Superior temporal gyrus (tissue), 1 donor: ENCODE results near the gene C16orf96.
A peak's percentile ranks its signal among the peaks of the same experiment; 100 is the strongest.

Source experiments
- DNase-seq: peaks from one replicate; pipeline ENCODE4 v3.0.0-alpha.2; 2016; ENCODE audit errors: extremely low spot score

C16orf96 gene

DNA sequence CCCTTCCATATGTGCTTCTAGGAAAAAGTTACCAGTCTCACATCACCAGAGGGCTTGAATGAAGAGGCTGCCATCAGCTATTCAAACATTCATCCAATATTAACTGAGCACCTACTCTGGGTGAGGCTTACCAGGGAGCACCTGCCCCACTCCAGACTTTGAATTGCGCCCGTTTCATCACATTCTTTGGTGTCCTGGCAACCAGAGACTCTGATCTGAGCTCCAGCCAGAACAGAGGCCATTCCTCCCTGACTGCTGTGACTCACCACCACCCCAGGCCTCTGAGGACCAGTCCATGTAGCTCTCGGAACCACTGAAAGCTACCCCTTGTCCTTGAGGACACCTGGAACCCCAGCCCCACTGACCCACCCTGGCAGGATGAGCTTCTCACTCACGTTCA lies at the start of gene C16orf96:
Gene C16orf96 (plus strand): TSS at position 229 of the 400 bp plus-strand sequence. CDS start 150 bp downstream, at position 379.
- DNase-seq: no peak

- peak; percentile 97 for DNase-seq
These were observed 49.7 kb upstream of the C16orf96 start for GRCh38 chr16:4506450-4506849.

GRCh38 chr16:4507588-4508345 lies 48.4 kb upstream of the C16orf96 start:
- DNase-seq: no peak

- no peak for DNase-seq
These were observed 47.3 kb upstream of the C16orf96 start for GRCh38 chr16:4508806-4509205.

DNA sequence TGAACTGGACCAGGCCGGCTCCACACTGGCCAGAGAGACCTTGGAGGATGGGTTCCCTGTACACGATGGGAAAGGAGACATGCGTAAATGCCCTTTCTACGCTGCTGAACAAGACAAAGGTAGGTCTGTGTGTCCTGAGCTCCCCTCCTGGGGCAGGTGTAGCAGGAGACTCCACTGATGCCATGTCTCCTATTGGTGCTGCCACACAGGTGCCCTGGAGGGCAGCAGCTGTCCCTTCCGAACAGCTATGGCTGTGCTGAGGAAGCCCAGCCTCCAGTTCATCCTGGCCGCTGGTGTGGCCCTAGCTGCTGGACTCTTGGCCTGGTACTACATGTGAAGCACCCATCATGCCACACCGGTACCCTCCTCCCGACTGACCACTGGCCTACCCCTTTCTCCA lies 46.7 kb upstream of the C16orf96 start:
- no peak for DNase-seq

- DNase-seq: no peak
These were observed 46.0 kb upstream of the C16orf96 start for GRCh38 chr16:4510131-4510530.

- DNase-seq: no peak
These were observed 45.3 kb upstream of the C16orf96 start for GRCh38 chr16:4510747-4511426.

- DNase-seq: peak; percentile 77
These were observed 44.6 kb upstream of the C16orf96 start for GRCh38 chr16:4511441-4512082.

DNA sequence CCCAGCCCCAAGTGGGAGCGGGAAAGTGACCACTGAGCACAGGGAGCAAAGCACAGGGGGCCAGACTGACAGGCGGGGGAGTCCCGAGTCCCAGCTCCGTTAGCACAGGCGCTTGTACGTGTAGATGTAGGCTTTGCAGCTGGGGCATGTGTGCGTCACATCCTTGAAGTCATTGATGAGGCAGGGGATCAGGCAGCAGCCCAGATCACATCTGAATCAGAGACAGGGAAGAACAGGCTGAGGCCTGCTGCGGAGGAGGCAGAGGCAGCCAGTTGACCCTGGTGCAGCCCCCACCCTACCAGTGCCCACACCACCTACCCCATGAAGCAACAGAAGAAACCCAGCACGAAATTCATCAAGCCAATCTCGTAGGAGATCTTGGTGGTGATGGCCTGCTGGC lies 43.7 kb upstream of the C16orf96 start:
- no peak for DNase-seq

DNA sequence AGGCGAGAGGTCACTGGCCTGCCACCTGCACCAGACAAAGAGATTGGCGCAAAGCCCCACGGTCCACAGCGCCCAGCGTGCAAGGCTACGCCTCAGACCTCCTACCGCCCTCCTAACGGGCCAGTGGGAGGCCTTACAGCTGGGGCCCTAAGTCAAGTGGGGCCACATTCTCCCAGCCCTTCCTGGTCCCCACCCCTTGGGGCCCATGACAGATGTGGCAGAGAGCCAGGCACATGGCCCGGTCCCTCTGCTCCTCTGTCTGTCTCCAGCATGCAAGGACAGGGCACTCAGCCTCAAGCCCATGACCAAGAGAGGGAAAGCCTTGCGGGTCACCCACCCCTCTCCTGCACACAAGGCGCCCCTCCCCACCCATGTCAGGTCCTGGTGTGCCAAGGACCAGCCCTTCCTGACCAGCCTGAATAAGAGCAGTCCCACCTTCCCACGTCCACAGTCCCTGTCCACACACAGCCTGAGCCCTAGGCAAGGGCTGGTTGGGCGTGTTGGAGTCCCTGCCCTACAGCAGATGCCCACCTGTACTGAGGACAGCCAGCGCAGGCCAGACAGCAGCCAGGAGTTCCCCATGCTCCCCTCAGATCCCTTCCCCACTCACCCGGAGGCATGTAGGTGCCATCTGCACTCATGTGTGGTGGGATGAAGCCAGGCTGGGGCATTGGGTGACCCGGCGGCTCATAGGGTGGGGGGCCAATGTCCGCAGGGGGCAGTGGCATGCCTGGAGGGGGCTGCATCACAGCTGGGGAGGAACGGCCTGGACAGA lies 42.9 kb upstream of the C16orf96 start:
- DNase-seq: no peak

DNA sequence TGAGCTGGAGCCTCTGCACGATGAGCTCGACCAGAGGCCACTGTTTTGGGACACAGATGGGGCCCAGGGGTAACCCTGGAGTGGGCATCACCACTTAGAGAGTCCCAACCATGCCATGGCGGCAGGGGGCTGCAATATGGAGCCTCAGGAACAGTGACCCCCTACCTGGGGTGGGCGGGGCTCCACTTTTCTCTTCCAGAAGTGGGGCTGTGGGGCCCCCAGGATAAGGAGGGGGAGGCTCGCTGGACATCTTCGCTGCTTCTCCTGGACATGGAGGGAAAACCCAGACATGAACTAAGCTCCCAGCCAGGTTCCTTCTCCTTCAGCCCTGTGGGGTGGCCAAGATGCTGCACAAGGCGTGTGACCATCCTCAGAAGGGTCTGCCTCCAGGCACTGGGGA lies 42.3 kb upstream of the C16orf96 start:
- no peak for DNase-seq

- DNase-seq: no peak
These were observed 41.5 kb upstream of the C16orf96 start for GRCh38 chr16:4514606-4515005.

DNA sequence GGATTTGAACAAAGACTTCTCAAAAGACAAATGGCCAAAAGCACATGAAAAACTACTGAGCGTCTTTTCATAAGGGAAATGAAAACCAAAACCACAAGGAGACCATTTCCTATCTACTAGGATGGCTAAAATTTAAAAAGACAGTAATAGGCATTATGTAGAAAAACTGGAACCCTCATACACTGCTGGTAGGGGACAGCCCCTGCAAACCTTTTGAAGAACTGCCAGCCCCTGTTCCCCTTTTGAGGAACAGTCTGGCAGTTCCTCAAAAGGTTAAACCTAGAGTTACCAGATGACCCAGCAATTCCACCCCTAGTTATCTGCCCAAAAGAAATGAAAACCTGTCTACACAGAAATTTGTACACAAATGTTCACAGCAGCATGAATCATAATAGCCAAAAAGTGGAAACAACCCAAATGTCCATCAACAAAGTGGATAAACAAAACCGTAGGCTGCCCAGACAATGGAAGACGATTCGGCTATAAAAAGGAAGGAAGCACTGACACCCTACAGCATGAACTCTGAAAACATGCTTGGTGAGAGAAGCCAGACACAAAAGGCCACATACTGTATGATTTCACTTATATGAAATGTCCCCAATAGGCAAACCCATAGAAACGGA lies 40.4 kb upstream of the C16orf96 start:
- no peak for DNase-seq

DNA sequence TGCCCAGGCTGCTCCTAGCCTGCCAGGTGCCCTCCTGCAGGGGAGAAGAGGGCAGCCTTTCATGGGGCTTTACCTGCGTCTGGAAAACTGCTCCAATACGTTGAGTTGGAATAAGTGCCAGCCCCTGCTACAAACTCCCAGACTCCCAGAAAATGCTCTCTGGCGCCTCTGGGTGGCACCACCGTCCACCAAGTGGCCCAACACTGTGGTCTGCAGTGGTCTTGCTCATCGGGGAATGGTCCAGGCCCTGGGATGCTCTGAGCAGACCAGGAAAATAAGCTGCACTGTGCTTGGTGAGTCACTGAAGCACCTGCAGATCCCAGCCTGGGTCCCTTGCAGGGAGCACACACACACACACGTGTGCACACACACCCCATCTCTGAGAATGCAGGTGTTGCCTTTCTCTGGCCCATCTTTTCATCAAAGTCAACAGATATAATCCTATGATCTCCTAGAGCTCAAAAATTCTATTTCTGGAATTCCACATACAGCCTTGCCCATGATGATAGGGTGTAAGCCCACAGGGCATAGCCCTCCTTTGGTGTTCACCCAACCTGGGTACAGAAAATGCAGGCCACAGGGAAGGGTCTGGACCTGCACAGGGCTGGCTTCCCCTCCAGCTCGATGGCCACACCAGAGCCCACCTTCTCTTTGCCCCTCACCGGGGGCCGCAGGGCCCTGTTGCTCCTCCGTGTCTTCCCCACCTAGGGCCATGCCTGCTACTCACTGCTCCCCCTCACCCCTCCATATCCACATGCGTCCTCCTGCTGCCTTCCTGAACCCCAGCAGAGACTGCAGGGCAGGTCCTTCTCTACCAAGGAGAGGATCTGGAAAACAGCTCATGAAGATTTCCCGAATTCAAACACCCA lies 38.1 kb upstream of the C16orf96 start:
- DNase-seq: peak; percentile 71

DNA sequence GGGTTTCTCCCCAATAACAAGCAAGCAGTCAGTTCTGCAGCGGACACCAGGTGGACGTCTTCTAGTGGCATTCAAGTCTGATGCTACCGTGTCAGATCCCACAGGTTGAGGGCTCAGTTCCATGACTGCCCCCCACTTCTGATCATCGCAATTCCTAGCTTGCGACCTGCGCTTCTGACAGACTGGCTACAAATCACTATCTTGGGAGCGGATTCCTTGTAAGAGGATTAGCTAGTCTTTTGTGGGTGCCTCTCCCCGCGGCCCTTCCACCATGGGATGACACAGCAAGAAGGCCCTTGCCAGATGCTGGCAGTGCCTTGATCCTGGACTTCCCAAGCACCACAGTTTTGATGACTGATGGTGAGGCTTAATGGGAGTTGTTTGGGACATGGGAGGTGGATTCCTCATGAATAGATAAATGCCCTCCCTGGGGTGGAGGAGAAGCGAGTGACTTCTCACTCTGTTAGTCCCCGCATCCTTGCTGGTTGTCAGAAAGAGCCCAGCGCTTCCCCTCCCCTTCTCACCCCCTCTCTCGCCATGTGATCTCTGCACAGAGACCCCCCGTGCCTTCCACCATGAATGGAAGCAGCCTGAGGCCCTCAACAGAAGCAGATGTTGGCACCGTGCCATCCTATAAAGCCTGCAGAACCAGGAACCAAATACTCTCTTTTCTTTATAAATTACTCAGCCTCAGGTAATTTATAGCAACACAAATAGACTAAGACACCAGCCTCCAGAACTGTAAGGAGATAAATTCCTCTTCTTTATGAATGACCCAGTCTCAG lies 36.7 kb upstream of the C16orf96 start:
- no peak for DNase-seq

- no peak for DNase-seq
These were observed 35.2 kb upstream of the C16orf96 start for GRCh38 chr16:4520913-4521312.

- peak; percentile 79 for DNase-seq
These were observed 34.0 kb upstream of the C16orf96 start for GRCh38 chr16:4522051-4522581.

DNA sequence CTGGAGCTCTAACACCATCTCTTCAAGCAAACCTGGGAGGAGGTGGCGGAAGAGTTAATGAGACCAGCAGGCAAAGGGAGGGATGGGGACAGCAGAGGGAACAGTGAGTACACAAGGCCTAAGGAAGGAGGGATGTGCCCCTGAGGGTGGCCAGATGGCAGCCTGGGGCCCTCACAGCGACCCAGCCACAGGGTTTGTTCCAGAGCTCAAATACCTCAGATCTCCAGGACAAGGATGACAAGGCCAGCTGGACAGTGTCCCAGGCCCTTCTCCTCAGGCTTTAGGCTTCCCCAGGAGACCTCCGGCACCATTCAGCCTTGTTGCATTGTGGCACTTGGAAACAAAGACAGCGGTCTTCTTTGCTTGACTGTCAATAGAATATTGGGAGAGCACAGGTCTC lies 32.5 kb upstream of the C16orf96 start:
- DNase-seq: no peak

DNA sequence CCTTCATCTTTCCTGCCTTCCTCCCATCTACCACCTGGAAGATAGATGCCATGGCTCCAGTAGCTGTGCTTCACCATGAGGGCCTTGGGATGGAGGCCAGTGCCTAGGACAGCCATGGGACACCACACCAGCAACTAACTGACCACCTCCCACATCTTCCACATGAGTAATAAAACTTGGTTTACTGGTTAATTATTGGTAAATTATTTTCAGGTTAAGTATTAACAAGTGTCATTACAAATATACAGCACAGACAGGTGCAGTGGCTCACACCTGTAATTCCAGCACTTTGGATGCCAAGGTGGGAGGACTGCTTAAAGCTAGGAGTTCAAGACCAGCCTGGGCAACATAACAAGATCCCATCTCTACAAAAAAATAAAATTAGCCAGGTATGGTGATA lies 31.6 kb upstream of the C16orf96 start:
- no peak for DNase-seq

- peak; percentile 24 for DNase-seq
These were observed 31.1 kb upstream of the C16orf96 start for GRCh38 chr16:4525069-4525468.
